Ectodermal cell (in vitro differentiated cells): ENCODE measurements around the gene CEMIP.

ENCODE experiments used
- H3K27ac ChIP-seq: 2 replicates; pipeline ENCODE4 v1.7.0; 2013; ENCODE audit warnings: mild to moderate bottlenecking, low read depth, low read length; ENCODE audit not compliant: insufficient read depth, poor library complexity, severe bottlenecking
- H3K27me3 ChIP-seq: 2 replicates; pipeline ENCODE4 v1.7.0; 2013; ENCODE audit warnings: mild to moderate bottlenecking, low read length; ENCODE audit not compliant: insufficient read depth, control insufficient read depth, poor library complexity, severe bottlenecking
- H3K36me3 ChIP-seq: one replicate; pipeline ENCODE4 v1.7.0; 2013; ENCODE audit warnings: low read length; ENCODE audit not compliant: control insufficient read depth, insufficient read depth
- H3K4me1 ChIP-seq: one replicate; pipeline ENCODE4 v1.7.0; 2013; ENCODE audit warnings: low read length; ENCODE audit not compliant: control insufficient read depth, insufficient read depth
- H3K4me3 ChIP-seq: 2 replicates; pipeline ENCODE4 v1.7.0; 2013; ENCODE audit warnings: low read depth, low read length, control low read depth; ENCODE audit not compliant: insufficient read depth
- H3K9me3 ChIP-seq: 2 replicates; pipeline ENCODE4 v1.7.0; 2013; ENCODE audit warnings: mild to moderate bottlenecking, low read length, moderate library complexity; ENCODE audit not compliant: control insufficient read depth
- WGBS, 2 experiments: methylation state at CpG; one replicate each; pipeline ENCODE4 v1.1.7; 2013; ENCODE audit warnings: missing lambda C conversion rate in 2 of 2; 5-methylcytosine and 5-hydroxymethylcytosine counted together

CEMIP gene

GRCh38 chr15:80840182-80841130 is 61.3 kb downstream of the CEMIP start:
- Histone ChIP-seq H3K4me3 (no peak overlapping the region), H3K9me3 (no peaks in the 10 kb centered on the region)
- 93% methylated on average over 22 of the region's 22 CpGs for WGBS, 2 experiments

GRCh38 chr15:80841541-80841940 is 62.4 kb downstream of the CEMIP start:
- Histone ChIP-seq H3K36me3 (no peaks in the 10 kb centered on the region), H3K4me3 (no peak overlapping the region), H3K27me3 (no peaks in the 10 kb centered on the region), H3K27ac (no peak overlapping the region), H3K9me3 (no peaks in the 10 kb centered on the region), H3K4me1 (no peaks in the 10 kb centered on the region)
- WGBS, 2 experiments = 90 to 97% methylated on average over 5 of the region's 5 CpGs

More at GRCh38 chr15:80840182-80841130, 61.3 kb downstream of the CEMIP start:
- Histone ChIP-seq H3K27ac (no peak overlapping the region), H3K27me3 (no peaks in the 10 kb centered on the region), H3K36me3 (no peaks in the 10 kb centered on the region), H3K4me1 (no peaks in the 10 kb centered on the region)

GRCh38 chr15:80844011-80844732 is 65.0 kb downstream of the CEMIP start:
- Histone ChIP-seq H3K4me3 (no peak overlapping the region), H3K27me3 (no peaks in the 10 kb centered on the region), H3K4me1 (no peaks in the 10 kb centered on the region), H3K27ac (no peak overlapping the region), H3K36me3 (no peaks in the 10 kb centered on the region), H3K9me3 (no peaks in the 10 kb centered on the region)
- 89 to 91% methylated on average over 11 of the region's 11 CpGs for WGBS, 2 experiments

GRCh38 chr15:80846031-80846815 is 67.1 kb downstream of the CEMIP start:
- H3K4me3 ChIP-seq = no peak overlapping the region
- H3K4me1 ChIP-seq = no peaks in the 10 kb centered on the region
- no peaks in the 10 kb centered on the region for H3K36me3 ChIP-seq
- H3K27me3 ChIP-seq = no peaks in the 10 kb centered on the region
- no peaks in the 10 kb centered on the region for H3K9me3 ChIP-seq
- WGBS, 2 experiments = 88 to 89% methylated on average over 11 of the region's 11 CpGs
- H3K27ac ChIP-seq = no peak overlapping the region

- WGBS, 2 experiments = 94 to 98% methylated on average over 8 of the region's 8 CpGs
- Histone ChIP-seq H3K27me3 (no peaks in the 10 kb centered on the region), H3K36me3 (no peaks in the 10 kb centered on the region), H3K27ac (no peak overlapping the region), H3K9me3 (no peaks in the 10 kb centered on the region), H3K4me3 (no peak overlapping the region), H3K4me1 (no peaks in the 10 kb centered on the region)
Measured at GRCh38 chr15:80849308-80849707, 70.1 kb downstream of the CEMIP start.

- no peaks in the 10 kb centered on the region for H3K27me3 ChIP-seq
- 77 to 79% methylated on average over 6 of the region's 6 CpGs for WGBS, 2 experiments
- no peaks in the 10 kb centered on the region for H3K36me3 ChIP-seq
Measured at GRCh38 chr15:80850941-80851451, 71.8 kb downstream of the CEMIP start.

GRCh38 chr15:80852676-80853075 is 73.5 kb downstream of the CEMIP start:
- no peaks in the 10 kb centered on the region for H3K36me3 ChIP-seq
- no peaks in the 10 kb centered on the region for H3K4me1 ChIP-seq
- no peaks in the 10 kb centered on the region for H3K9me3 ChIP-seq
- WGBS, 2 experiments = 94% methylated on average over 4 of the region's 4 CpGs
- no peak overlapping the region for H3K27ac ChIP-seq
- no peaks in the 10 kb centered on the region for H3K27me3 ChIP-seq
- no peak overlapping the region for H3K4me3 ChIP-seq

More at GRCh38 chr15:80850941-80851451, 71.8 kb downstream of the CEMIP start:
- Histone ChIP-seq H3K4me1 (no peaks in the 10 kb centered on the region), H3K9me3 (no peaks in the 10 kb centered on the region), H3K4me3 (no peak overlapping the region), H3K27ac (no peak overlapping the region)

GRCh38 chr15:80854104-80854503 is 74.9 kb downstream of the CEMIP start:
- no peaks in the 10 kb centered on the region for H3K9me3 ChIP-seq

GRCh38 chr15:80855206-80855605 is 76.0 kb downstream of the CEMIP start:
- WGBS, 2 experiments = 97 to 98% methylated on average over 4 of the region's 4 CpGs

More at GRCh38 chr15:80854104-80854503, 74.9 kb downstream of the CEMIP start:
- 93 to 94% methylated on average over 6 of the region's 6 CpGs for WGBS, 2 experiments
- no peaks in the 10 kb centered on the region for H3K27me3 ChIP-seq
- no peak overlapping the region for H3K27ac ChIP-seq
- H3K4me3 ChIP-seq = no peak overlapping the region
- H3K36me3 ChIP-seq = no peaks in the 10 kb centered on the region
- H3K4me1 ChIP-seq = no peaks in the 10 kb centered on the region

More at GRCh38 chr15:80855206-80855605, 76.0 kb downstream of the CEMIP start:
- no peak overlapping the region for H3K27ac ChIP-seq
- H3K27me3 ChIP-seq = no peaks in the 10 kb centered on the region
- no peak overlapping the region for H3K4me3 ChIP-seq
- H3K9me3 ChIP-seq = no peaks in the 10 kb centered on the region
- no peaks in the 10 kb centered on the region for H3K36me3 ChIP-seq
- H3K4me1 ChIP-seq = no peaks in the 10 kb centered on the region
